ENCODE data around the gene PAPPA2. TPM values are rescaled to one million over a fixed set of nuclear protein-coding genes. Genes with fewer than 3 reads are reported as not detected.

Gene PAPPA2
- total RNA-seq, 4 donors from 2014 or later = 0.75 to 17.5 (median 1.3) TPM

- TF ChIP-seq CTCF (IDR thresholded peaks at IDR 0.05; ENCODE audit: low read depth) = no peak
Measured at GRCh38 chr1:176858433-176858916, 395.5 kb downstream of the PAPPA2 start.

- no peak for TF ChIP-seq CTCF (IDR thresholded peaks at IDR 0.05; ENCODE audit: low read depth)
Measured at GRCh38 chr1:176863613-176864012, 400.6 kb downstream of the PAPPA2 start.

- TF ChIP-seq CTCF (IDR thresholded peaks at IDR 0.05; ENCODE audit: low read depth) = no peak
Measured at GRCh38 chr1:176864211-176864610, 401.2 kb downstream of the PAPPA2 start.

GRCh38 chr1:176866011-176866714 lies 403.2 kb downstream of the PAPPA2 start:
- no peak for TF ChIP-seq CTCF (IDR thresholded peaks at IDR 0.05; ENCODE audit: low read depth)

GRCh38 chr1:176869577-176869976 lies 406.6 kb downstream of the PAPPA2 start:
- no peak for TF ChIP-seq CTCF (IDR thresholded peaks at IDR 0.05; ENCODE audit: low read depth)

- no peak for TF ChIP-seq CTCF (IDR thresholded peaks at IDR 0.05; ENCODE audit: low read depth)
Measured at GRCh38 chr1:176876966-176877515, 414.1 kb downstream of the PAPPA2 start.

- no peak for TF ChIP-seq CTCF (IDR thresholded peaks at IDR 0.05; ENCODE audit: low read depth)
Measured at GRCh38 chr1:176877557-176877956, 414.6 kb downstream of the PAPPA2 start.
